HL-60 (cell line): ENCODE data around the gene RPS19BP1.

ENCODE experiments used
- DNase-seq, 2 experiments: peaks; one replicate each; pipeline ENCODE4 v3.0.0-alpha.2; 2010 to 2020; ENCODE audit warnings: low read depth in 1 of 2, low spot score in 1 of 2
- H3K27ac ChIP-seq: fragments of 250-450 bp; sonication (Bioruptor Pico); replicated peaks from 2 replicates; pipeline ENCODE4 v1.5.1; 2020; ENCODE audit warnings: mild to moderate bottlenecking, moderate library complexity
- H3K27me3 ChIP-seq: fragments of 250-450 bp; sonication (Bioruptor Pico); 2 replicates; pipeline ENCODE4 v1.5.1; 2021; ENCODE audit warnings: mild to moderate bottlenecking, moderate library complexity; ENCODE audit not compliant: insufficient read depth, poor library complexity, severe bottlenecking
- H3K4me3 ChIP-seq: replicated peaks from 2 replicates; pipeline ENCODE4 v1.5.1; 2011; ENCODE audit warnings: mild to moderate bottlenecking, control low read depth, low read length; ENCODE audit not compliant: insufficient read depth
- CTCF ChIP-seq: IDR thresholded peaks from one replicate; pipeline ENCODE4 v1.5.1; 2011; ENCODE audit warnings: low read length, control low read depth, inconsistent platforms; ENCODE audit not compliant: insufficient read depth
- GABPA ChIP-seq: IDR thresholded peaks from 2 replicates; pipeline ENCODE4 v1.6.1; 2012; ENCODE audit warnings: low read depth
- POLR2AphosphoS5 ChIP-seq: IDR thresholded peaks from 2 replicates; pipeline ENCODE4 v1.6.1; 2012; ENCODE audit warnings: low read depth
- REST ChIP-seq: IDR thresholded peaks from 2 replicates; pipeline ENCODE4 v1.6.1; 2012; ENCODE audit warnings: low read depth; ENCODE audit not compliant: insufficient replicate concordance
- SPI1 ChIP-seq: IDR thresholded peaks from 2 replicates; pipeline ENCODE4 v1.6.1; 2012; ENCODE audit warnings: low read depth, mild to moderate bottlenecking, borderline replicate concordance

RPS19BP1 gene

GRCh38 chr22:39488563-39489083 lies 43.9 kb downstream of the RPS19BP1 start:
- DNase-seq: no peak
- H3K4me3 ChIP-seq: no peak overlapping the region
- TF ChIP-seq REST (no peak), GABPA (no peak), SPI1 (no peak), POLR2AphosphoS5 (no peak), CTCF (no peak)
- no peak overlapping the region for H3K27ac ChIP-seq
- no peaks in the 10 kb centered on the region for H3K27me3 ChIP-seq

- Histone ChIP-seq H3K4me3 (no peak overlapping the region), H3K27ac (no peak overlapping the region), H3K27me3 (no peaks in the 10 kb centered on the region)
- no peak for DNase-seq
- TF ChIP-seq POLR2AphosphoS5 (no peak), REST (no peak), SPI1 (no peak), CTCF (no peak), GABPA (no peak)
These were observed 44.6 kb downstream of the RPS19BP1 start for GRCh38 chr22:39487826-39488520.

GRCh38 chr22:39486951-39487825 lies 45.4 kb downstream of the RPS19BP1 start:
- no peak for DNase-seq
- TF ChIP-seq SPI1: no peak
- no peak for TF ChIP-seq CTCF
- no peak for TF ChIP-seq GABPA
- TF ChIP-seq REST: no peak
- no peak for TF ChIP-seq POLR2AphosphoS5
- Histone ChIP-seq H3K27ac (no peak overlapping the region), H3K4me3 (no peak overlapping the region), H3K27me3 (no peaks in the 10 kb centered on the region)
